ENCODE measurements around the gene KRTAP10-10.

Gene KRTAP10-10

GRCh38 chr21:44686000-44686781 lies 49.0 kb downstream of the KRTAP10-10 start:
- DNase-seq = no peak

GRCh38 chr21:44686843-44687561 lies 49.8 kb downstream of the KRTAP10-10 start:
- DNase-seq = no peak

- no peak for DNase-seq
Observed at GRCh38 chr21:44687671-44688070, 50.5 kb downstream of the KRTAP10-10 start.

All from EL (cell line).